HL-60/S4 treated with phorbol 12-myristate 13-acetate at 8.2 ng/mL for 4 days and 3 days (cell line): ENCODE results near the gene DMXL2.
"Not testable (repeated sequence)": the region's sequence is repeated elsewhere in the genome, so short reads cannot be mapped to it uniquely, and the experiment has no call there.

Source experiments
- in situ Hi-C: fragments of 300-500 bp; cut with MboI; formaldehyde crosslinking; loops from 2 replicates; pipeline ENCODE4 v1.15.0; 2022; ENCODE audit warnings: low sequenced_read_pairs

The DMXL2 gene

GRCh38 chr15:51579012-51579411, 43.6 kb downstream of the DMXL2 start:
- in situ Hi-C loops, result no loop called here

- in situ Hi-C loops, result no loop called here
Observed at GRCh38 chr15:51577636-51578304, 44.8 kb downstream of the DMXL2 start.

- in situ Hi-C loops, result no loop called here
Observed at GRCh38 chr15:51576911-51577500, 45.6 kb downstream of the DMXL2 start.

- in situ Hi-C loops, result no loop called here
Observed at GRCh38 chr15:51576286-51576850, 46.2 kb downstream of the DMXL2 start.

- in situ Hi-C loops, result no loop called here
Observed at GRCh38 chr15:51575775-51576174, 46.8 kb downstream of the DMXL2 start.

GRCh38 chr15:51573352-51573751, 49.2 kb downstream of the DMXL2 start:
- in situ Hi-C loops, result not testable (repeated sequence)

GRCh38 chr15:51568939-51569784, 53.4 kb downstream of the DMXL2 start:
- in situ Hi-C loops, result not testable (repeated sequence)

GRCh38 chr15:51561271-51561670, 61.3 kb downstream of the DMXL2 start:
- in situ Hi-C loops, result no loop called here

GRCh38 chr15:51558876-51559275, 63.7 kb downstream of the DMXL2 start:
- in situ Hi-C loops, result no loop called here

- in situ Hi-C loops, result no loop called here
Observed at GRCh38 chr15:51558411-51558810, 64.2 kb downstream of the DMXL2 start.

GRCh38 chr15:51550841-51551240, 71.7 kb downstream of the DMXL2 start:
- in situ Hi-C loops, result no loop called here

GRCh38 chr15:51547656-51548055, 74.9 kb downstream of the DMXL2 start:
- in situ Hi-C loops, result no loop called here

GRCh38 chr15:51536965-51537574, 85.5 kb downstream of the DMXL2 start:
- in situ Hi-C loops, result no loop called here

- in situ Hi-C loops, result no loop called here
Observed at GRCh38 chr15:51533672-51534398, 88.7 kb downstream of the DMXL2 start.

- in situ Hi-C loops, result no loop called here
Observed at GRCh38 chr15:51526955-51527354, 95.6 kb downstream of the DMXL2 start.

GRCh38 chr15:51524376-51524775, 98.2 kb downstream of the DMXL2 start:
- in situ Hi-C loops, result no loop called here

GRCh38 chr15:51516291-51516690, 106.3 kb downstream of the DMXL2 start:
- in situ Hi-C loops, result no loop called here

GRCh38 chr15:51505251-51505650, 117.3 kb downstream of the DMXL2 start:
- in situ Hi-C loops, result no loop called here

GRCh38 chr15:51503003-51503402, 119.6 kb downstream of the DMXL2 start:
- in situ Hi-C loops, result no loop called here

GRCh38 chr15:51499379-51499976, 123.1 kb downstream of the DMXL2 start:
- in situ Hi-C loops, result no loop called here
